ENCODE results near the gene CEBPE.
A peak's percentile ranks its signal among the peaks of the same experiment; 100 is the strongest.

The CEBPE gene

DNA sequence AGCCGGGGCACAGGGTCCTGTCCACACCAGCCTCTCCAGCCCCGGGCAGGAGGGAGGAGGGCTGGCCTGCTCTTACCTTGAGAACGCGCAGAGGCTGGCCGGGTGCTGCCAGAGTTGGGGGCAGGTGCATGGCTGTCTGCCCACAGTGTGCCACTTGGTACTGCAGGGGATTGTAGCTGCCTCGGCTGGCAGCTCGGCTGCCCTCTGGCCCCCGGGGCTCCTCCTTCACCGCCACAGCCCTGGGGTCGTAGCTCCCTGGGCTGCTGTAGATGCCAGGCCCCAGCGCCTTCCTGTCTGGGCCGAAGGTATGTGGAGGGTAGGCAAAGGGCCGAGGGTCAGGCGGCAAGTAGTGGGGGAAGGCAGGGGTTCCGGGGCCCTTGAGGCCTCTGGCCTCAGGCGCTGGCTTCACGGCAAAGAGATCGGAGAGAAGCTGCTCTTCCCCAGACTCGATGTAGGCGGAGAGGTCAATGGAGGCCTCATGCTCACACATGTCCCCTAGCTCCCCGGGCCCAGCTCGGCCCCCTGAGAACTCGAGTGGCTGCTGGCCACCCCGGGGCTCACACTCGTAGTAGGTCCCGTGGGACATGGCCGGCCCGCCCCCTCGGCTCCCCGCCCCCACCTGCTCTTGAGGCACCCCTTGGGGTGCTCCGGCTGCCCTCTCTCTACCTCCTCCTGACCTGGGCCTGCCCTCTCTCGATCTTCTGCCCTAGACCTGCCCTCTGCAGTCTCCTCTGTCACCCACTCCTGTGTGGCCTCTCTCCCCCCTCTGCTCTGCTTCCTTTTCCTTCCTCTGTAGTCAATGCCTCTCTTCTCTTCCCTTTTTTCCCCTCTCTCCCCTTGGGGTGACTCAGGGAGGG lies at the start of gene CEBPE:
CEBPE (minus strand) TSS at position 750 of the 857 bp plus-strand sequence; CDS start at position 586, 164 bp downstream.
- DNase-seq, result no peak

DNA sequence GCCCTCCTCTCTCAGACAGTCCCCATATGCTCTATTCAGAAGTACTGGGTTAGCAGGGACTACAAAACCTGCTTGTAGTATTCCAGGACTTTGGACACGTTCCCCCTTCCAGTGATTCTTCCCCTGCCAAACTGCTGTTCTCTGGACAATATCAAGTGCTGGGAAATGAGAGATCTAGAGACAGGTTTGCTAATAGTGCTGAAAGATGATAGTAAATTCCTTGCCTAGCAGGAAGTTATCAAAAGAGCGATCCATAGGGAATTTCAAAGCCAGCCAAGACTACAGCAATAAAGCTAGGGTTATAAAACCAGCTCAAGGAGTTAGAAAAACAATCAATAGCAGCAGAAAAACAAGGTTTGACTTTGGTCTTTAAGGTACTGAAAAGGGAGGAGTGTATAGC lies 49.2 kb upstream of the CEBPE start:
- no peak for DNase-seq

DNA sequence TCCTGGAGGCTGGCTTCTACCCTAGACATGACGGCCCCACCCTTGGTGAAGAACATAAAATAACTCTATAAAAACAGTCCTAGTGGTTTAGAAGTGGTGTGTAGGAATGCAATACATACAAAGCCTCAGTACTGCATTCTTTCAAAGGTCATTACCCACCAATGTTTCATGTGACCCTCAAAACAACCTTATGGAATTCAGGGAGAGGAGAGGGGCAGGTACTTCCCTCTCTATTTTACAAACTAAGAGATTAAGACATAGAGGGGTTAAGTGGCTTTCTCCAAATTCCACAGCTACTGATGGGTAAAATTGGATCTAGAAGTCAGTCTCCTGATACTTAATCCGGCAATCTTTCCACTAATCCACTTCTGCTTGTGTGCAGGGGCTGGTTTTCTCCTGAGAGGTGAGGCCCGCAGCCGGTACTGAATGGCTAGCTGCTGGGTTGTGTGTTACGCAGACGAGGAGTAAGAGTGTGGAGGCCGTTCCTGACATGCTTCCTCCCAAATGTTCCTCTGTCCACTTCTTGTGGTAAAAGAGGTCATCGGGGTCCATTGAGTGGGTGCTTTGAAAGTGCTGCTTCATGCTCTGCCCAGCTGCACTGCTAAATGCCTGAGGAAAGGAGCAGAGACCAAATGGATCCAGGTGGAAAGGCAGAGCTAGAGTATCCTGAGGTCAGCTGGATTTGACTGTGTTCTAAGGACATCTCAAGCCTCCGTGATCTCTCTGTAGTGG lies 48.2 kb upstream of the CEBPE start:
- DNase-seq, result no peak

DNA sequence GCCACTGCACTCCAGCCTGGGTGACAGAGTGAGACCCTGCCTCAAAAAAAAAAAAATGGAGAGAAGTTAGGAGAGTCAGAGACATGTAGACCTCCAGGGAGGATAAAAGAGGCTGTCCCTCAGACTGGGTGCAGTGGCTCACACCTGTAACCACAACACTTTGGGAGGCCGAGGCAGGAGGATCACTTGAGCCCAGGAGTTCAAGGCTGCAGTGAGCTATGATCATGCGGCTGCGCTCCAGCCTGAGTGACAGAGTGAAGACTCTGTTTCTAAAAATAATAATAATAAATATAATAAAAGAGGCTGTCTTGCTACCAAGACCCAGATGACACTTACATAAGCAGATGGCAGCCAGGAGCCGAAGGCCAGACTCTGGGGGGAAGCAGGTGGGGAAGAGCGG lies 45.9 kb upstream of the CEBPE start:
- DNase-seq, result no peak

DNA sequence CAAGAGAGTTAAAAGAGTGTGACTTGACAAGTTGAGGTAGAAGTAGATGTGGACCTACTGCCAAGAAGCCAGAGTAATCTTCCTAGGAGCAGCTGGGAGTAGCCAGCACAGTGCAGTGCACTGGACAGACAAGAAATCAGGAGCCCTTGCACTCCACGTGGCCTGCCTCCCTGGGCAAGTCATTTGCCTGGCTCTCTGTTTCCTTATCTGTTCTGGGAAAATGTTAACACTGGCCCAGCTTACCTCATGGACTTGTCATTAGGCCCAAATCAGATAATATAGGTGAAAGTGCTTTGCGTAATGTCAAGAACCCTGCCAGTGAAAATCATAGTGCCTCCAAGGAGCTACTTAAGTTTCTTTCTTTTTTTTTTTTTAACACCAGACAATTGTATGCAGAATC lies 45.2 kb upstream of the CEBPE start:
- DNase-seq, result no peak

DNA sequence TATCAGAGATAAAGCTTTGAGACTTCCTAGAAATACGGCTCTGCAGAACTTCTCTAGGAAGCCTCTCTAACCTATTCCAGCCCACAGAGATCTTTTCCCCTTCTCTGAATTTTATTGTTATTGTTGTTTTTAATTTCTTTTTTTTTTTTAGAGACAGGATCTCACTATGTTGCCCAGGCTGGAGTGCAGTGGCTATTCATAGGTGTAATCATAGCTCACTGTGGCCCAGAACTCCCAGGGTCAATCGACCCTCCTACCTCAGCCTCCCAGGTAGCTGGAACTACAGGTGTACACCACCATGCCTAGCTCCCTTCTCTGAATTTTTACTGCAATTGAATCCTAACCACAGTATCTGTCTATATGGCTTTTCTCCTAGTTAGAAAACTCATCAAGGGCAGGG lies 44.8 kb upstream of the CEBPE start:
- no peak for DNase-seq

DNA sequence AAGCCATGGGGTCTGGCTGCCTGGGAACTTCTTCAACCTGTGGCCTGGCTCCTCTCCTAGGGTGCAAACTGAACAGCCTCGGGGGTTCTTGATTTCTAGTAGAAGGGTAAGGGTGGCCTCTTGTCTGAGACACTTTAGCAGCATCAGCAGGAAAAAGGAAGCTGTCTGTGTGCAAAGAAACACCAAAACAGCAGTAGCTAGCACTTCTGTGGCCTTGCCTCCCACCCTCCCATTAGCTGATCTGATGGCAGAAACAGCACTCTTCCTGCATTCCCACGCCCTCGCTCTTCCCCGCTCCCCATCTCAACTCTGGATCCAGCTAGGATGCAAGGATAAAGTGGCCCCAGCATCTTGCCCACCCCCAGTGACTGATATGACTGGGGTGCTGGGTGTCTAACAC lies 43.7 kb upstream of the CEBPE start:
- no peak for DNase-seq

DNA sequence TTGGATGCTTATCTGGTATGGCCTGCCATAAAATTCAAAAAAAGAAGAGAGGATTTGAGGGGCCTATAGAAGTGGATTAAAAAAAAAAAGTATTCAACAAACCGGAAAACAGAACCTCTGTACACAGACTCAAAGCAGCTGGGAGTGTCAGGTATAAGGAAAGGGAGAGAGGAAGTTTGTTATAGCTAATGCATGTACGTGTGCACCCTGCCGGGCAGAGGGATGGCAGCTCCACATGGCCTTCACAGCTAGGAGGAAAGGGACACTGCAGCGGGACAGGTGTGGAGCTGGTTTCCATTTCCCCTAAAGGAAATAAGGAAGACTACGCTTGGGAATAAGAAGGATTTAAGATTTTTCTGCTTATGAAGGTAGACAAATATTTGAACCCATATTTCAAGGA lies 43.0 kb upstream of the CEBPE start:
- DNase-seq, result no peak

DNA sequence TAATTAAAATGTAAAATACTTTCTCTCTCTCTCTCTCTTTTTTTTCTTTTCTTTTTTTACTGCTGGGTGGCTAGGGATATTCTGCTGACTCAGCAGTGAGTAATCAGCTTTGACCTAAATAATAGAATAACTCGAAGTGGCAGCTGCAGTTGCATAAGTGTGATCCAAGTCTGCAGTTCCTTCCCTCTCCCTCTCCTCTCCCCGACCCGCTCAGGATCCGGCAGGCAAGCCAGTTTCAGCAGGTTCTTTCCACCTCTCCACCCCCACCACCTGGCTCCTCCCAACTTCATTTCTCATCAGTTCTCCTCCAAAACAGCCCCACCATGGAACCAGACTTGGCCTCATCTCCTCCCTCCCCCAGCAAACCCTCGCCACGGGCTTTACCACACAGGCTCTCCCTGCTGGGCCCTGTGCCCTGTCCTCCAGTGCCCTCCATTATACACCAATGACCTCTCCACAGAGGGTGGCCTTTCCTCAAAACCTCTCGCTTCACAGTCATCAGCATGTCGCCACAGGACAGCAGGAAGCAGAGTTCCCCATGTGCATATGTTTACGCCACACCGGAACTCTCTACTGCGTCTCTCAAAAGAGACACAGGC lies 42.0 kb upstream of the CEBPE start:
- DNase-seq, result peak; percentile 41

DNA sequence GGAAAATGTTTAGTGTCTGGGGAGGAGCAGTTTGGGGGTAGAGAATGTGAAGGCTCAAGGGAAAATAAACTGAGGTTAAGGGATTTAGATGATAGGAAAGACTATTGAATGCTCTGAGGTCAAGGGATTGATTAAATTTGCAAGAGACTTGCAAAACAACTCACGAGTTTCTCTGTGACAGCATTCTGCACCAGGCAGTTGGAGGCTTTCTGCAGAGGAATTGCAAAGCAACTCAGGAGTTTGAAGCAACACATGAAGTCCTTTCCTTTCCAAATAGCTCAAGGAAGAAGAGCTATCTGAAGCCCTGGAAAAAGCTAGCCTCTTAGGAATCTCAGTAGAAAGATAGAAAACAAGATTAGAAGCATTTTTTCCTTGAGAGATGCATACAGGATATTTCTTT lies 40.5 kb upstream of the CEBPE start:
- DNase-seq, result no peak

DNA sequence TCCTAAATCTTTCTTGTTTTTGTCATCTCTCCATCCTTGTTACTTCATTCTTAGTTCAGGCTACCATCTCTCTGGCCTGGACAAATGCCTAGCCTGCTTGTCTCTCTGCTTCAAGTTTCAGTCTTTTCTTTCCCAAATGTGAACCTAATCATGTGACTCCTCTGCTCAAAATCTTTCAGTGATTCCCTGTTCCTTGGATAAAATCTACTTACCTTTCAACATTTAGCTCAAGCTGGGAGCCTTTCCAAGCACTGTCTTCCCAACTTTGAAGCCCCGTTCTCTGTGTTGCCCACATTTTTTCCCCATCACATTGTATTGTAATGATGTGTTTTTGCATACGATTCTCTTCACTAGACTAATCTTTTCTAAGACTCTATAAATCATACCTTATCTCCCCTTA lies 39.7 kb upstream of the CEBPE start:
- no peak for DNase-seq

DNA sequence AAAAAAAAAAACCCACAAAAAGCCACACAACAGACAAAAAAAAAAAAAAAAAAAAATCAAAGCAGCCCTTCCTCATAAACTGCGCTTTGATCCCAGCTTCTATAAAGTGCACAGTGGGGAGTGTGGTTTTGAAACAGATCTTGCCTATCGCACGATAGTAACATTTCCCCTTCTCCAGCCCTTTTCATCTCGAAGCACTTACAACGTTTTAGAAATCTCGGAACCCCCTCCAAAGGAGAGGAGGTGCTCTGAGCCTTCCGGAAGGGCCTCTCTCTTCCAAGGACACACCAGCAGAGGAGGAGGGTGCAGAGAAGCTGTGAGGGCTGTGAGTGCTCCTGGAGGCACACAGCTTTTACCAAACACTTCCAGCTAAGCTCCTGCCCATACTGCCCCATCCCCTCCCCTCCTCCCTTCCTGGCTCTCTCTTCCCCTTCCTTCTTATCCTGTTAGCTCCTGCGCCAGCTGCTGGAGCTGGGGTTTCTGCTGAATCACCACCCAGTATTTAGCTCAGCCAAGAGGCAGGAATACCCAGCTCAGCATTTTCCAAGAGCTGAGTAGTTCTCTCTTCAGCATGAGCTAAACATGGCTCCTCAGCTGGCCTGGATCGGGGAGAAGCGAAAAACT lies 36.0 kb upstream of the CEBPE start:
- DNase-seq, result no peak

DNA sequence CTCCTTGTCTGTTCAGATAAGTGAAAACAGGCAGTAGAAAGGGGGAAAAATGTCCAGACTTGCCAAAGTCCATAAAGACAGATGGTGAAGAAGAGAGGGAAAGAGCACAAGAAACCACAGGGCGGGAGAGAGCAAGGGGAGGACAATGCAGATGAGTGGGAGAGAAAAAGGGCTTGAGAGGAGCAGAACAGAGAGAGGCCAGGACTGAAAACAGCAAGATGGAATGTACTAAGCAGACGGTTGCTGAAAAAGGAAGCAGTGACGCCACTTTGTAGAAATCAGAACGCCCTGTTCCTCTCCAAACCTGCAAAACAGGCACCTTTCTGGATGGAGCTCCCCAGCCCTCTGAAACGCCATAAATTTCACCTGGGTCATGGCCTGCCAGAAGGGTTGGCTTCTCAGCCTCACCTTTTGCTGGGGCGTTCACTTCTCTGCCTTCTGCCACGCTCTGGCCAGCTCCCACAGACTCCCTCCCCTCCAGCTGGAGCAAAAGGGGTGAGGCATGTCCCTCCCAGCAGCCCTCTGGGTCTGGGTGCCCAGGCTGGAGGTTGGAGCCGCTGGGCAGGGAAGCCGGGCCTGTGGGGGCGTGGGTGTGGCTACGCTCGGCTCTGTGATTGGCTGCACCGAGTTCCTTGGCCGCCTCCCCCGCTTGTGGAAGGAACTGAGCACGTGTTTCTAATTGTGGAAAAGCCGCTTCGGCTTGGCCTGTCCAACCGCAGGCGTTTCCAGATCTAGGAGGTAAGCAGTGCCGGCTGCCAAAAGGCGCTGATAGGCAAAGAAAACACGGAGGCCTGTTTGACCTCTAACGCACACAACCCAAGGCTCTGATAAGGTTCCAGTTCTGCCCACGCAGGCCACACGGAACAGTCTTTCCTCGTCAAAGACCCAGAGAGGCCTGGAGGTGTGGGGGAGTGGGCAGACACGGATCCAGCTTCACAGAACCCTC lies 35.1 kb upstream of the CEBPE start:
- DNase-seq, result peak; percentile 61

DNA sequence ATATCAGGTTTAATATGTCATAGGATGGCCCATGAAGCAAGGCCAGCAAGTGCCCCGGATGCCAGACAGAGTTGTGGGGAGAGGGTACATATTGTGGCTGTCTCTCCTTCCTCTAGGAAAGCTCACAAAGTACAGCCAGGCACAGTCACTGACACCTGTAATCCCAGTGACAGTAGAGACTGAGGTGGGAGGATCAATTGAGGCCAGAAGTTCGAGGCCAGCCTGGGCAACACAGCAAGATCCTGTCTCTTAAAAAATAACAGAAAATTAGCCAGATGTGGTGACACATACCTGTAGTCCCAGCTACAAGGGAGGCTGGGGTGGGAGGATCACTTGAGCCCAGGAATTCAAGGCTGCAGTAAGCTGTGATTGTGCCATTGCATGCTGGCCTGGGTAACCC lies 32.3 kb upstream of the CEBPE start:
- DNase-seq, result no peak

DNA sequence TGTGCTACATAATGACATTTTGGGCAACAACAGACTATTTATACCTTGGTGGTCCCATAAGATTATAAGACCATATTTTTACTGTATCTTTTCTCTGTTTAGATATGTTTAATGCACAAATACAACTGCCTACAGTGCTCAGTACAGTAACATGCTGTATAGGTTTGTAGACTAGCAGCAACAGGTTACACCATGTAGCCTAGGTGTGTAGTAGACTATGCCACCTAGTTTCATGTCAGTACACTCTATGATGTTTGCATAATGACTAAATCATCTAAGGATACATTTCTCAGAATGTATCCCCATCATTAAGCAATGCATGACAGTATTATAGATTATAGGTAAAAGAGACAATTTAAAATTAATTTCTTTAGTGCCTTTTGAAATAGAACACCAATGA lies 30.7 kb upstream of the CEBPE start:
- DNase-seq, result no peak

DNA sequence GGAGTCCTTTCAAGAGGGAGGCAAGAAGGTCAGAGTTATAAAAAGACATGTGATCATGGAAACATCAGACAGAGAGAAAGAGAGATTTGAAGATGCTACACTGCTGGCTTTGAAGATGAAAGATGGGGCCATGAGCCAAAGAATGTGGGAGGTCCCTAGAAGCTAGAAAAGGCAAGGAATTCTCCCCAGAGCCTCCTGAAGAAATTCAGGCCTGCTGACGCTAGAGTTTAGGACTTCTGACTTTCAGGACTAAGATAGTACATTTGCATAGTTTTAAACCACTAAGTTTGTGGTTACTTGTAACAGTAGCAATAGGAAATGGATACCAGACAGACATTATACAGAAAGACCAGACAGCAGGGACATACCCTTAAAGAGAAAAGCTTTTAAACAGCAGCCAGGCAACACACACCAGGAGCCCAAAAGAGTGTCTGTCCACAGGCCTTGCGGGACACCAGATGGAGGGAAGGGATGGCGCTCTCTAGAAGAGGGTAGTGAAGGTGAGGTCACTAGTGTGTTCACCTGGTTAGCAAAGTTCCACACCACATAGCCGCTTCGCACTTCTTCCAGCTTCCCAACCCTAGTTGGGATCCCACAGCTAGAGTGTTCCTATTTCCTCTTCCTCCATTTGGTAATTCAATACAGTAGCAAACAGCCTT lies 29.7 kb upstream of the CEBPE start:
- no peak for DNase-seq

DNA sequence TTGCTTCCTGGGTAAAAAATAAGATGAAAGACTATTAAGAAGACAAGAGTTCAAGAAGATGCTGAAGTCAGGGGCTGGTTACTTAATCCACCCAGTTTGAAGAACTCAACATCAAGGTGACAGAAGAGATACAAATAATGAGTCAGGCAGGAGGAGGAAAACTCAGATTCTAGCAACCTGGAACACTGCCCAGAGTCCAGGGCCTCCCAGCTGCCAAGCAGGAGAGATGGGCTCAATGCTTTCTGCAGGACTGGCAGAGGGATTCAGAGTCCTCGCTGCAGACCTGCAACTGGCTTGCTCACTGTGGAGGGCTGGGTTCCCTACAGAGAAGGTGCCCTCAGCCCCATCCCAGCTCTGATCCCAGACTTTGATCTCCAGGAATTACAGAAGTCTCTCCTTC lies 28.6 kb upstream of the CEBPE start:
- DNase-seq, result no peak

DNA sequence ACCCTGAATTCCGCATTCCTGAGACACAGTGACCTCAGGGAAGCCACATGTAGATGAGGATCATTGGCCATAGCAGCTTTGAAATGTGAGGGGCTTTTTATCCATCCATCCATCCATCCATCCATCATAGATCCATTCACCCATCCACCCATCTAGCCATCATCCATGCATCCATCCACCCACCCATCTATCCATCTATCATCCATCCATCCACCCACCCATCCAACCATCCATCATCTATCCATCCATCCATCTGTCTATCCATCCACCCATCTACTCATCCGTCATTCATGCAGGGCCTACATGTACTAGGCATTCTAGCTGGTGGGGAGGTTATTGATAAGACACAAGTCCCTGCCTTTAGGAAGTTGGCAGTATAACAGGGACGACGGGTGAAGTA lies 27.9 kb upstream of the CEBPE start:
- DNase-seq, result no peak

DNA sequence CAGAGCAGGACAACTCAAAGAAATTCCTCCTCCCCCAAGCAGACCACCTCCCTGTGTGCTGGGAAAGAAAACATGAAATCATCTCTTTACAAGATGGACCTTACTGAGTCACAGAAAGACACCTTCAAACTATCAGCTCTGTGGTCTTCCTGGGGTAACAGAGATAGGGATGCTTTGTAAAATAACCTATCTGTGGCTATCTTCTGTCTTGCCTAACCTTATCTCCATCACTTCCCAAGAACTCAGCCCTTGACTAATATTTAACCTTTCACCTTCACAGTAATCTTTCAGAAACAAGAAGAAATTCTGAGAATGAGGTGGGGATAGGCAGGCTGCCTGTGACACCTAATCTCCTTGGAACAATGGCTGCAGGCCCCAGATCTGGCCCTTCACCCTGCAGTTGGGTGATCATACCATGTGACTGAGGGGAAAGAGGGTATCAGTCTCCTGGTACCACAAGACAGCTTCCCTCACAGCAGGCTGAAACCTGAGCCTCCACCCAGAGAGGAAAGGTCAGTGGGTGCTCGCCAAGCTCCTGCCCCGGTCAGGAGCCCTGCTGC lies 27.4 kb upstream of the CEBPE start:
- DNase-seq, result peak; percentile 59

DNA sequence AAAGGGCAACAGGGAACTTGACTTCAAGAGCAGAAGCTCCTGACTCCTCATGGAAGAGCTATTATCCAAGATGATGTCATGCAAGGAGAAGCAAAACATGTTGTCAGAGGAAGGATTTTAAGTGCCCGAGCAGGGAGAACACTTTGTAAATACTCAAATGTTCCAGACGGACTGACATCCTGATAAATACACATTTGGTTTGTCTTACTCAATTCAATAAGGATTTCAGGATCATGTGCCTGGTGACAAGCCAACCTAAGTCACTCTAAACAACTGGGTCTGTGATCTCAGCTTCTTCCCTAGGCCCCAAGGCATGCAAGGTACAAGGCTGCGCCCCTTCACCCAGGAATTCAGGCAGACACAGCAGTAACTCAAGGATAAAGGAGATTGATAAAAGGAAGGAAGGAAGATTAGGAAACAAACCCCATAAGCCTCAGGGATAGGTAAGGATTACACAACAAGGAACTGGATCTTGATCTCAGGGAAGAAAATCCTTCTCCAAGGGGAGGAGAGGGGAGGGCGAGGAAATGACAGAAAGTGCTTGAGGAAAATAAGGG lies 26.8 kb upstream of the CEBPE start:
- no peak for DNase-seq

DNA sequence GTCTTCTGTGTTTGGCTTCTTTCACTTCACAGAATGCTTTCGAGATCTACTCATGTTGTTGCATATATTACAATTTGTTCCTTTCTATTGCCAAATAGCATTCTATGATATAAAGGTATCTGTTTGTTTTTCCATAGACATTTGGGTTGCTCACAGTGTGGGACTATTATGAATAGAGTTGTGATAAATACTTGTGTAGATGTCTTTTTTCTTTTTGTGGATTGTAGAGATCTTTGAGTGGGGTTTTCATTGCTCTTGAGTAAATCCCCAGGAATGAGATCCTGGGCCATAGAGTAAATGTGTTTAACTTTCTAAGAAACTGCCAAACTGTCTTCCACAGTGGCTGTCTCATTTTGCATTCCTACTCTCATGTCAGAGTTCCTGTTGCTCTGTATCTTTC lies 24.9 kb upstream of the CEBPE start:
- DNase-seq, result no peak

All from hematopoietic multipotent progenitor cell treated with erythropoietin and hydrocortisone succinate and interleukin-3 and kit ligand, for 6 days (in vitro differentiated cells).